Coronary artery (tissue), 2 donors: ENCODE measurements around the gene DBF4B.
A peak's percentile ranks its signal among the peaks of the same experiment; 100 is the strongest.
"Not testable (repeated sequence)": the region's sequence is repeated elsewhere in the genome, so short reads cannot be mapped to it uniquely, and the experiment has no call there.

Experiments used
- DNase-seq: peaks from one replicate; pipeline ENCODE4 v3.0.0-alpha.2; 2017; ENCODE audit warnings: low spot score
- H3K27ac ChIP-seq, 2 donors: fragments of 200-600 bp; sonication (generic); one replicate each; pipeline ENCODE4 v1.5.1; 2016 to 2019
- H3K4me3 ChIP-seq: fragments of 200-600 bp; sonication (generic); 2 replicates; pipeline ENCODE4 v1.5.1; 2016; ENCODE audit warnings: mild to moderate bottlenecking, moderate library complexity
- TF ChIP-seq, protein P1 (sequence below): fragments of 200-600 bp; sonication (generic); IDR thresholded peaks from one replicate; pipeline ENCODE4 v1.5.1; 2019; ENCODE audit warnings: antibody characterized with exemption

DBF4B gene

GRCh38 chr17:44736551-44737240 is 28.2 kb downstream of the DBF4B start:
- no peak overlapping the region for H3K27ac ChIP-seq
- no peak for DNase-seq
- no peak overlapping the region for H3K4me3 ChIP-seq
- TF ChIP-seq, protein P1, sequence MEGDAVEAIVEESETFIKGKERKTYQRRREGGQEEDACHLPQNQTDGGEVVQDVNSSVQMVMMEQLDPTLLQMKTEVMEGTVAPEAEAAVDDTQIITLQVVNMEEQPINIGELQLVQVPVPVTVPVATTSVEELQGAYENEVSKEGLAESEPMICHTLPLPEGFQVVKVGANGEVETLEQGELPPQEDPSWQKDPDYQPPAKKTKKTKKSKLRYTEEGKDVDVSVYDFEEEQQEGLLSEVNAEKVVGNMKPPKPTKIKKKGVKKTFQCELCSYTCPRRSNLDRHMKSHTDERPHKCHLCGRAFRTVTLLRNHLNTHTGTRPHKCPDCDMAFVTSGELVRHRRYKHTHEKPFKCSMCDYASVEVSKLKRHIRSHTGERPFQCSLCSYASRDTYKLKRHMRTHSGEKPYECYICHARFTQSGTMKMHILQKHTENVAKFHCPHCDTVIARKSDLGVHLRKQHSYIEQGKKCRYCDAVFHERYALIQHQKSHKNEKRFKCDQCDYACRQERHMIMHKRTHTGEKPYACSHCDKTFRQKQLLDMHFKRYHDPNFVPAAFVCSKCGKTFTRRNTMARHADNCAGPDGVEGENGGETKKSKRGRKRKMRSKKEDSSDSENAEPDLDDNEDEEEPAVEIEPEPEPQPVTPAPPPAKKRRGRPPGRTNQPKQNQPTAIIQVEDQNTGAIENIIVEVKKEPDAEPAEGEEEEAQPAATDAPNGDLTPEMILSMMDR: no peak

GRCh38 chr17:44738214-44738906 is 29.9 kb downstream of the DBF4B start:
- TF ChIP-seq, protein P1: no peak
- DNase-seq: no peak

GRCh38 chr17:44741316-44741715 is 32.9 kb downstream of the DBF4B start:
- DNase-seq: no peak
- Histone ChIP-seq H3K27ac (no peak overlapping the region), H3K4me3 (no peak overlapping the region)
- TF ChIP-seq, protein P1: no peak

More at GRCh38 chr17:44738214-44738906, 29.9 kb downstream of the DBF4B start:
- no peak overlapping the region for H3K27ac ChIP-seq
- no peak overlapping the region for H3K4me3 ChIP-seq

DNA sequence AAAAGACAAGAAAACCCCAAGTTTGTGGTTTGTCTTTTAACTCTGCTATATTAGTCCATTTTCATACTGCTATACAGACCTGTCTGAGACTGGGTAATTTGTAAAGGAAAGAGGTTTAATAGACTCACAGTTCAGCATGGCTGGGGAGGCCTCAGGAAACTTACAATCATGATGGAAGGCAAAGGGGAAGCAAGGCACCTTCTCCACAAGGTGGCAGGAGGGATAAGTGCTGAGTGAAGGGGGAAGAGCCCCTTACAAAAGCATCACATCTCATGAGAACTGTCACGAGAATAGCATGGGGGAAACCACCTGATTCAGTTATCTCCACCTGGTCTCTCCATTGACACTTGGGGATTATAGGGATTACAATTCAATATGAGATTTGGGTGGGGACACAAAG is 36.8 kb downstream of the DBF4B start:
- TF ChIP-seq, protein P1: no peak
- Histone ChIP-seq H3K4me3 (no peak overlapping the region), H3K27ac (no peak overlapping the region)
- no peak for DNase-seq

DNA sequence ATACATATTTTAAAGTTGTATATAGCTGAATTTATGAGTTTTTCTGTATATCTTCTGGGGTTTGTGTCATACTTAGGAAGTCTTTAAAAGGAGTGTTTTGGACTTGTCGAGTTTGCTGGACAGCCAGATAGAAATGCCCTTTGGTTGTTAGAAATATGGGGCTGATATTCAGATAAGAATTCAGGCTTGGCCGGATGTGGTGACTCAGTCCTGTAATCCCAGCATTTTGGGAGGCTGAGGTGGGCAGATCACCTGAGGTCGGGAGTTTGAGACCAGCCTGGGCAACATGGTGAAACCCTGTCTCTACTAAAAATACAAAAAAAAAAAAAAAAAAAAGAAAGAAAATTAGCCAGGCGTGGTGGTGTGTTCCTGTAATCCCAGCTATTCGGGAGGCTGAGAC is 37.3 kb downstream of the DBF4B start:
- H3K4me3 ChIP-seq, H3K27ac ChIP-seq, DNase-seq: not testable (repeated sequence)

DNA sequence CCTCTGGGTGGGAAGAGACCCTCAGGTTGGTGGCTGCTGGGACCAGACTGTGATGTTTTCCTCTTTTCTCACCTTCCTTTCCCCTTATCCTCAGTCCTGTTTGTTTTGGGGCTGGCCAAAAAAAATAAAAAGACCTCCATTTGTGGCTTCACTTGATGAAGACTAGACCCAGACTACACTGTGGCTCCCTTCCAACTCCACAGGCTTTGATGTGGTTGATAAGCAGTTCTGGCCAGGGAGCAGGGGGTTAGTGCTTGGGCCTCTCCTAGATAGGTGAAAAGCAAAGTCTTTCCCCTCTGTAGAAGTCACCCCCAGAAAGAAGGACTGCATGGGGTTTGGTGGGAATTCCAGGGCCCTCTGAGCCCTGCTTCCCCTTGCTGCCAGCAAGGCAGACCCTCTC is 39.1 kb downstream of the DBF4B start:
- H3K4me3 ChIP-seq: no peak overlapping the region
- TF ChIP-seq, protein P1: no peak

GRCh38 chr17:44749076-44749979 is 40.9 kb downstream of the DBF4B start:
- no peak for DNase-seq
- peak overlapping the region in 1 of 2 donors; percentile 42 for H3K27ac ChIP-seq
- H3K4me3 ChIP-seq: peak overlapping the region; percentile 51
- TF ChIP-seq, protein P1: no peak

More for the DNA sequence above, 39.1 kb downstream of the DBF4B start:
- no peak for DNase-seq
- H3K27ac ChIP-seq: no peak overlapping the region
